Measurements from ENCODE around the gene SNRPD1.
"Not testable (repeated sequence)": the region's sequence is repeated elsewhere in the genome, so short reads cannot be mapped to it uniquely, and the experiment has no call there.

The SNRPD1 gene

GRCh38 chr18:21634588-21635199 is 22.6 kb downstream of the SNRPD1 start:
- Histone ChIP-seq H3K36me3 (peaks cover 7% of the 10 kb centered on the region), H3K4me3 (ENCODE audit: low read depth in 1 of 2, low read length in 1 of 2) (no peak overlapping the region), H3K4me1 (ENCODE audit: control insufficient read depth in 1 of 2, insufficient read depth in 1 of 2, low read depth in 1 of 2, low read length in 1 of 2) (no peaks in the 10 kb centered on the region), H3K27me3 (no peaks in the 10 kb centered on the region), H3K9me3 (no peaks in the 10 kb centered on the region), H3K27ac (no peak overlapping the region)
- TF ChIP-seq, protein P1, sequence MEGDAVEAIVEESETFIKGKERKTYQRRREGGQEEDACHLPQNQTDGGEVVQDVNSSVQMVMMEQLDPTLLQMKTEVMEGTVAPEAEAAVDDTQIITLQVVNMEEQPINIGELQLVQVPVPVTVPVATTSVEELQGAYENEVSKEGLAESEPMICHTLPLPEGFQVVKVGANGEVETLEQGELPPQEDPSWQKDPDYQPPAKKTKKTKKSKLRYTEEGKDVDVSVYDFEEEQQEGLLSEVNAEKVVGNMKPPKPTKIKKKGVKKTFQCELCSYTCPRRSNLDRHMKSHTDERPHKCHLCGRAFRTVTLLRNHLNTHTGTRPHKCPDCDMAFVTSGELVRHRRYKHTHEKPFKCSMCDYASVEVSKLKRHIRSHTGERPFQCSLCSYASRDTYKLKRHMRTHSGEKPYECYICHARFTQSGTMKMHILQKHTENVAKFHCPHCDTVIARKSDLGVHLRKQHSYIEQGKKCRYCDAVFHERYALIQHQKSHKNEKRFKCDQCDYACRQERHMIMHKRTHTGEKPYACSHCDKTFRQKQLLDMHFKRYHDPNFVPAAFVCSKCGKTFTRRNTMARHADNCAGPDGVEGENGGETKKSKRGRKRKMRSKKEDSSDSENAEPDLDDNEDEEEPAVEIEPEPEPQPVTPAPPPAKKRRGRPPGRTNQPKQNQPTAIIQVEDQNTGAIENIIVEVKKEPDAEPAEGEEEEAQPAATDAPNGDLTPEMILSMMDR (IDR thresholded peaks at IDR 0.05) = no peak

GRCh38 chr18:21636769-21637168 is 24.7 kb downstream of the SNRPD1 start:
- Histone ChIP-seq H3K27ac (no peak overlapping the region), H3K4me3 (ENCODE audit: low read depth in 1 of 2, low read length in 1 of 2) (no peak overlapping the region), H3K36me3 (peaks cover 2% of the 10 kb centered on the region), H3K9me3 (no peaks in the 10 kb centered on the region), H3K27me3 (no peaks in the 10 kb centered on the region), H3K4me1 (ENCODE audit: control insufficient read depth in 1 of 2, insufficient read depth in 1 of 2, low read depth in 1 of 2, low read length in 1 of 2) (no peaks in the 10 kb centered on the region)
- TF ChIP-seq, protein P1 (IDR thresholded peaks at IDR 0.05) = no peak

- TF ChIP-seq, protein P1 (IDR thresholded peaks at IDR 0.05) = no peak
- H3K36me3 ChIP-seq = no peaks in the 10 kb centered on the region
- H3K4me3 ChIP-seq (ENCODE audit: low read depth in 1 of 2, low read length in 1 of 2) = no peak overlapping the region
- H3K9me3 ChIP-seq = no peaks in the 10 kb centered on the region
- H3K27me3 ChIP-seq = no peaks in the 10 kb centered on the region
- H3K27ac ChIP-seq = no peak overlapping the region
- no peaks in the 10 kb centered on the region for H3K4me1 ChIP-seq (ENCODE audit: control insufficient read depth in 1 of 2, insufficient read depth in 1 of 2, low read depth in 1 of 2, low read length in 1 of 2)
Observed at GRCh38 chr18:21638822-21639221, 26.7 kb downstream of the SNRPD1 start.

- not testable (repeated sequence) for H3K4me1 ChIP-seq (ENCODE audit: control insufficient read depth in 1 of 2, insufficient read depth in 1 of 2, low read depth in 1 of 2, low read length in 1 of 2); H3K4me3 ChIP-seq (ENCODE audit: low read depth in 1 of 2, low read length in 1 of 2); H3K27ac ChIP-seq; H3K36me3 ChIP-seq; H3K9me3 ChIP-seq; H3K27me3 ChIP-seq
Observed at GRCh38 chr18:21640375-21640774, 28.3 kb downstream of the SNRPD1 start.

GRCh38 chr18:21650311-21650710 is 38.2 kb downstream of the SNRPD1 start:
- Histone ChIP-seq H3K9me3 (no peaks in the 10 kb centered on the region), H3K27me3 (no peaks in the 10 kb centered on the region), H3K4me3 (ENCODE audit: low read depth in 1 of 2, low read length in 1 of 2) (no peak overlapping the region), H3K27ac (no peak overlapping the region), H3K4me1 (ENCODE audit: control insufficient read depth in 1 of 2, insufficient read depth in 1 of 2, low read depth in 1 of 2, low read length in 1 of 2) (no peaks in the 10 kb centered on the region), H3K36me3 (peaks cover 50% of the 10 kb centered on the region)
- TF ChIP-seq, protein P1 (IDR thresholded peaks at IDR 0.05) = no peak

DNA sequence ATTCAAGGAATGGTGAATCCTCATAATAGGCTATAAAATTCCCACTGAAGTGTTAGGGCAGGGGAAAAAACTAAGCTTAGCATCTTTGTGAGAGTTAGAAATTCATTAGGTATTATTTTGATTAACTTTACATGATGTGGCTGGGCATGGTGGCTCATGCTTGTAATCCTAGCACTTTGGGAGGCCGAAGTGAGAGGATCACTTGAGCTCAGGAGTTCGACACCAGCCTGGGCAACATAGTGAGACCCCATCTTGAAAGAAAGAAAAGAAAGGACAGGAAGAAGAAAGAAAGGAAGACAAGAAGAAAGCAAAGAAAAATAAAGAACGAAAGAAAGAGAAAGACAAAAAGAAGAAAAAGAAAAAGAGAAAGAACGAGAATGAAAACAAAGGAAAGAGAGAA is 40.0 kb downstream of the SNRPD1 start:
- Histone ChIP-seq H3K4me1 (ENCODE audit: control insufficient read depth in 1 of 2, insufficient read depth in 1 of 2, low read depth in 1 of 2, low read length in 1 of 2) (no peaks in the 10 kb centered on the region), H3K36me3 (peaks cover 67% of the 10 kb centered on the region), H3K27ac (no peak overlapping the region), H3K4me3 (ENCODE audit: low read depth in 1 of 2, low read length in 1 of 2) (no peak overlapping the region), H3K27me3 (no peaks in the 10 kb centered on the region), H3K9me3 (no peaks in the 10 kb centered on the region)
- TF ChIP-seq, protein P1 (IDR thresholded peaks at IDR 0.05) = no peak
